Stomach (tissue), 9 donors: ENCODE results near the gene RGS19. TPM values are rescaled to one million over a fixed set of nuclear protein-coding genes. Genes with fewer than 3 reads are reported as not detected.

Experiments used
- DNase-seq, 2 donors: peaks; one replicate each; pipeline versions ENCODE4 v3.0.0 to v3.0.0-alpha.2; 2013 to 2019
- H3K27ac ChIP-seq, 5 donors: fragments of 200-600 bp in 4 of 5; sonication (generic) in 4 of 5; one replicate each; pipeline ENCODE4 v1.5.1; 2013 to 2019; ENCODE audit warnings: mild to moderate bottlenecking in 1 of 5, moderate library complexity in 1 of 5
- H3K27me3 ChIP-seq, 3 donors: fragments of 200-600 bp; sonication (generic); one replicate each; pipeline ENCODE4 v1.5.1; 2017 to 2019; ENCODE audit warnings: mixed run types in 1 of 3
- H3K36me3 ChIP-seq, 4 donors: fragments of 200-600 bp; sonication (generic); 1 replicate in 3 of 4; 2 replicates in 1 of 4; pipeline ENCODE4 v1.5.1; 2016 to 2019
- H3K4me1 ChIP-seq, 4 donors: fragments of 200-600 bp; sonication (generic); one replicate each; pipeline ENCODE4 v1.5.1; 2016 to 2019
- H3K4me3 ChIP-seq, 4 donors: fragments of 200-600 bp; sonication (generic) in 3 of 4; one replicate each; pipeline ENCODE4 v1.5.1; 2016 to 2019; ENCODE audit warnings: mild to moderate bottlenecking in 1 of 4
- H3K9me3 ChIP-seq, 4 donors: fragments of 200-600 bp; sonication (generic); one replicate each; pipeline ENCODE4 v1.5.1; 2016 to 2019
- CTCF ChIP-seq, 7 experiments: fragments of 450-650 bp in 4 of 7; fragments of 200-600 bp in 3 of 7; sonication (generic) in 3 of 7; IDR thresholded peaks; one replicate each; pipeline ENCODE4 v1.5.1; 2016 to 2019; ENCODE audit warnings: antibody characterized with exemption in 7 of 7, control low read depth in 2 of 7, mild to moderate bottlenecking in 1 of 7
- EP300 ChIP-seq: sonication (generic); formaldehyde crosslinking; IDR thresholded peaks from one replicate; pipeline ENCODE4 v1.6.1; 2017; ENCODE audit warnings: antibody characterized with exemption
- POLR2A ChIP-seq, 4 donors: fragments of 450-650 bp; IDR thresholded peaks; one replicate each; pipeline ENCODE4 v1.6.1; 2016; ENCODE audit warnings: antibody characterized with exemption in 4 of 4, control low read depth in 2 of 4, mild to moderate bottlenecking in 1 of 4, moderate library complexity in 1 of 4
- POLR2AphosphoS5 ChIP-seq, 3 donors: sonication (generic); formaldehyde crosslinking; IDR thresholded peaks; one replicate each; pipeline ENCODE4 v1.6.1; 2016; ENCODE audit warnings: antibody characterized with exemption in 3 of 3
- WGBS, 5 donors: extraction: QIAGEN DNeasy Blood & Tissue Kit in 3 of 5; methylation state at CpG; one replicate each; pipeline versions ENCODE4 v1.1.5 to v1.1.7; 2013 to 2018; 5-methylcytosine and 5-hydroxymethylcytosine counted together
- intact Hi-C: fragments of 100-400 bp; cut with DNase I; formaldehyde crosslinking; loops from one replicate; pipeline ENCODE4 v1.15.1; 2023; ENCODE audit warnings: low total_unique reads
- polyA plus RNA-seq, 3 donors: library from polyadenylated mRNA; stranded (reverse); fragments of 200-250 nt; gene quantifications; one replicate each; pipeline ENCODE4 v1.2.3, GENCODE V29; 2013
- total RNA-seq, 5 donors: library from RNA; depleted of rRNA; stranded (reverse); fragments of >200 nt; gene quantifications; one replicate each; pipeline versions ENCODE4 v1.1.0 to v1.2.3, GENCODE V29; 2014 to 2016
- donor health status: healthy with polysubstance abuse.
- donor health status: Bipolar disorder and iron deficiency.
- donor health status: healthy.

Gene RGS19
- total and polyA plus RNA-seq, 8 donors, result 3.1 to 17.2 (median 10.1) TPM; not detected in 3

- Histone ChIP-seq H3K4me1 (peaks cover 0 to 38% (median 13%) of the 10 kb centered on the region in 4 donors), H3K36me3 (peaks cover 74 to 100% (median 99%) of the 10 kb centered on the region in 4 donors), H3K9me3 (no peaks in the 10 kb centered on the region), H3K27ac (no peak overlapping the region), H3K27me3 (no peaks in the 10 kb centered on the region), H3K4me3 (no peak overlapping the region)
- no peak for TF ChIP-seq CTCF (IDR thresholded peaks at IDR 0.05)
- no peak for TF ChIP-seq POLR2A (IDR thresholded peaks at IDR 0.05)
- TF ChIP-seq EP300, result no peak
- TF ChIP-seq POLR2AphosphoS5 (IDR thresholded peaks at IDR 0.05), result no peak
- intact Hi-C loops, result no loop called here
- DNase-seq, result no peak
- 90 to 96% (median 94%) methylated on average over 30 to 38 of the region's 38 CpGs for WGBS, 5 donors
These were observed 49.8 kb downstream of the RGS19 start for GRCh38 chr20:64029293-64030117.

GRCh38 chr20:64027981-64028685 is 51.2 kb downstream of the RGS19 start:
- no peak overlapping the region for H3K4me3 ChIP-seq
- H3K36me3 ChIP-seq, result peaks cover 87 to 100% (median 99%) of the 10 kb centered on the region in 4 donors
- TF ChIP-seq EP300, result peak; percentile 49
- no peak for TF ChIP-seq POLR2A (IDR thresholded peaks at IDR 0.05)
- no peak for TF ChIP-seq CTCF (IDR thresholded peaks at IDR 0.05)
- peak; percentile 25 to 74 (median 49) for TF ChIP-seq POLR2AphosphoS5 (IDR thresholded peaks at IDR 0.05)
- DNase-seq, result no peak
- H3K9me3 ChIP-seq, result no peaks in the 10 kb centered on the region
- intact Hi-C loops, result no loop called here
- H3K27ac ChIP-seq, result peak overlapping the region in 1 of 5 donors; percentile 29
- WGBS, 5 donors, result 90 to 94% (median 94%) methylated on average over 22 to 24 of the region's 24 CpGs
- H3K4me1 ChIP-seq, result peaks cover 0 to 35% (median 13%) of the 10 kb centered on the region in 4 donors
- no peaks in the 10 kb centered on the region for H3K27me3 ChIP-seq

GRCh38 chr20:64025826-64026412 is 53.4 kb downstream of the RGS19 start:
- no peak for TF ChIP-seq POLR2A (IDR thresholded peaks at IDR 0.05)
- TF ChIP-seq EP300, result no peak
- no peak for TF ChIP-seq POLR2AphosphoS5 (IDR thresholded peaks at IDR 0.05)
- no peak for TF ChIP-seq CTCF (IDR thresholded peaks at IDR 0.05)
- no peak overlapping the region for H3K4me3 ChIP-seq
- no peak overlapping the region for H3K27ac ChIP-seq
- WGBS, 5 donors, result 95 to 98% (median 97%) methylated on average over 28 to 29 of the region's 29 CpGs
- peaks cover 0 to 33% (median 12%) of the 10 kb centered on the region in 4 donors for H3K4me1 ChIP-seq
- no peaks in the 10 kb centered on the region for H3K27me3 ChIP-seq
- intact Hi-C loops, result no loop called here
- no peaks in the 10 kb centered on the region for H3K9me3 ChIP-seq
- H3K36me3 ChIP-seq, result peaks cover 92 to 100% (median 100%) of the 10 kb centered on the region in 4 donors
- no peak for DNase-seq

GRCh38 chr20:64025101-64025825 is 54.1 kb downstream of the RGS19 start:
- H3K27me3 ChIP-seq, result no peaks in the 10 kb centered on the region
- no peak overlapping the region for H3K27ac ChIP-seq
- H3K4me3 ChIP-seq, result no peak overlapping the region
- TF ChIP-seq POLR2AphosphoS5 (IDR thresholded peaks at IDR 0.05) (no peak), POLR2A (IDR thresholded peaks at IDR 0.05) (no peak)
- DNase-seq, result no peak
- peaks cover 93 to 100% (median 100%) of the 10 kb centered on the region in 4 donors for H3K36me3 ChIP-seq
- 94 to 97% (median 95%) methylated on average over 17 to 18 of the region's 18 CpGs for WGBS, 5 donors
- intact Hi-C loops, result no loop called here
- no peaks in the 10 kb centered on the region for H3K9me3 ChIP-seq
- peaks cover 0 to 26% (median 7%) of the 10 kb centered on the region in 4 donors for H3K4me1 ChIP-seq
